Non-pigmented ciliary epithelial cell (primary cell): ENCODE data around the gene KLF2.
"Not testable (repeated sequence)": the region's sequence is repeated elsewhere in the genome, so short reads cannot be mapped to it uniquely, and the experiment has no call there.

Experiments
- DNase-seq: peaks from one replicate; pipeline ENCODE4 v3.0.0-alpha.2; 2010; ENCODE audit warnings: low read depth

KLF2 gene

DNA sequence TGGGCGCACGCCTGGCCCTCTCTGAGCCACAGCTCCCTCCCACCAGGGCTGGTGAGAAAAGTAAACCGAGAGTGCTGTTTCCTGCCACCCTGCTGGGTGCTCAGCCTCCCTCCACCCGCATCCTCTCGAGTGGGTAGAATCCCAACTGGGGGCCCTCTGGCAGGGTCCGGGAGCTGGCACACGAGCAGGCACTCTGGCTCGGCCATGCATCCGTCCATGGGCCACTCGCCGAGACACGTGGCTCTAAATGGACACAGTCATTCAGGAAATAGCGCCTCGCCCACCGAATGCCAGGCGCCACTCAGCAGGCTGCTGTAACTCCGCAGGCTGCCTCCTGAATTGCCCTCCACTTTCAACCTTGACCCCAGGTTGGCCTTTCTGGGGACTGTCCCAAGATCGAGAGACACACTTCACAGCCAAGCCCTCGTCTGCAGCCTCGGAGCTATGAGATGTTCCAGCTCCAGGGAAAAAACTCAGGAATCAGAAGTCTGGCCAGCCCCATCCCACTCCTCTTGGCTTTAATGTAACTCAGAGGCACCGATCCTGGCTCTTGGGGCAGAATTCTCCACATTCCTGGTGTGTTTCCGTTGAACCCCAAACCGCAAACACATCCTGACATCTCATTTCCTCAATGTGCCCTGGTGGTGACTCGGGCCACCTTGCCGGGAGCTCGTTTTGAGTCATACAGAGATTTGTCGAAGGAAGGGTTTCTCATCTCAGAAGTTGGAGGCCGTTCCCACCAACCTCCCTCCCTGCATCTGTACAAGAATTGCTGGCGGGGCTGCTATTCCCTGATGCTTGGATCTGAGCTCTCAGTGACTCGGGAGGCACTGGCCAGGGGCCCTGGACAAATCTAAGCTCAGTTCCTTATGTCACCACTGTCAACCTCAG, 14.1 kb downstream of the KLF2 start:
- DNase-seq = peak; percentile 87

DNA sequence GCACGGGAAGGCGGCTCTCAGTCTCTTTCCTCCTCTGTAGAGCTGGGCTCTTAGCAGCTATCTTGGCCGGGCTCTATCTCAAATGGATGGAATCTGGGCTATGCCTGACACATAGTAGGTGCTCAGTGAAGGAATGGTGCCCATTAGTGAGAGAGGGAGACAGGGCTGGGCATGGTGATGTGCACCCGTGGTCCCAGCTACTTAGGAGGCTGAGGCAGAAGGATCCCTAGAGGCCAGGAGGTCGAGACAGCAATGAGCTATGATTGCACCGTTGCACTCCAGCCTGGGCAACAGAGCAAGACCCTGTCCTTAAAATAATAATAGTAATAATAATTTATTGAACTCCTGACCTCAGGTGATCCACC, 14.7 kb downstream of the KLF2 start:
- no peak for DNase-seq

DNA sequence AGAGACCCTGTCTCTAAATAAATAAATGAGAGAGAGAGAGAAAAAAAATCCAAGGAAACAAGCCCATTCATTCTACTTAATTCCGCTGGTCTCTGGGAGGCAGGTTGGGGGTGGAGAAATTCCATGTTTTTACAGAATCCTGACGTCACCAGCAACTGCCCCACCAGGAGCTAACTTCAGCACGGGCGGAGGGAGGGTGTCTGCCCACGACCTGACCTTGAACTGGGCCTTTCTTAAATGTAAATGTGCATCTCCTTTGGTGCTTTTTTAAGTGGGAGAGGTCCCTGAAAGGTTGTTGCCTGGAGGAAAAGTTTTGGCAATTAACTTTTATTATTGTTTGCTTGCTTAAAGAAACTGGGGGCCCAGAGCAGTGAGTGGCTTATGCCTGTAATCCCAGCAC, 15.5 kb downstream of the KLF2 start:
- DNase-seq = no peak

GRCh38 chr19:16340654-16341053, 16.0 kb downstream of the KLF2 start:
- DNase-seq = no peak

DNA sequence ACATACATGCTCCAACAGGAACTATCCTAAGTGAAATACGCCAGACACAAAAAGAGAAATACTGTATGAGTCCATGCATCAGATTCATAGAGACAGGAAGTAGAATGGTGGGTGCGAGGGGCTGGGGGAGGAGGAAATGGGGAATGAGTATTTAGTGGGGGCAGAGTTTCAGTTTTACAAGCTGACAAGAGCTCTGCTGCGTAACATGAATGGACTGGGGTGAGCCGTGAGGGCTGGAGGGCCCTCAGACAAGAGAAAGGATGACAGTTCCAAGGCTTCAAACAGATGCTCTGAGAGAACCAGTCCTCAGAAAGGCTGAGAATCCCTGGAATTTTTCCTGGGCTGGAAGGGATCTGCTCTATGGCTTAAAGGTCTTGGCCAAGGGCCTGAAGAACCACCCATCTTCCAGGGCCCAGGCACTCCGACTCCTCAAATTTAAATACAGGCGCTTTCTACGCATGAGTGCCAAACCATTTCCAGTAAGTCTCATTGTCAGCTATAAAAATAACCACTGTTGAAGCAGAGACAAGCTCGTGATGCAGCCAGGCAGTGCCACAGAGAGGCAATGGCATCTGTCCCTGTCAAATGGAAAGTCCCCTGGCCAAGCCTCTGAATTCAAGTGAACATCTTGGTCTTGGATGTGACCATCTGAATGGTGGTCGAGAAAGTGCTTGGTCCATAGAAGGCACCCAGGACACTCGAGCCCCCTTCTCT, 17.5 kb downstream of the KLF2 start:
- DNase-seq = no peak

DNA sequence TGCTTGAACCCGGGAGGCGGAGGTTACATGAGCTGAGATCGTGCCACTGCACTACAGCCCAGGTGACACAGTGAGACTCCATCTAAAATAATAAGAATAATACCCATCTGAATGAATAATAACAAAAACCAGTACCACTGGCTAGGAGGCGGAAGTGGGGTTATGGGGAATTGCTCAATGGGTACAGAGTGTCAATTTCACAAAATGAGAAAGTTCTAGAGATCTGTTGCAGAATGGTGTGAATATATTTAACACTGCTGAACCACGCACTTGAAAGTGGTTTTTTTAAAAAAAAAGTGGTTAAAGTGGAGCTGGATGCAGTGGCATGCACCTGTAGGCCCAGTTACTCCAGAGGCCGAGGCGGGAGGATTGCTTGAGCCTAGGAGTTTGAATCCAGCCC, 18.5 kb downstream of the KLF2 start:
- DNase-seq = no peak

DNA sequence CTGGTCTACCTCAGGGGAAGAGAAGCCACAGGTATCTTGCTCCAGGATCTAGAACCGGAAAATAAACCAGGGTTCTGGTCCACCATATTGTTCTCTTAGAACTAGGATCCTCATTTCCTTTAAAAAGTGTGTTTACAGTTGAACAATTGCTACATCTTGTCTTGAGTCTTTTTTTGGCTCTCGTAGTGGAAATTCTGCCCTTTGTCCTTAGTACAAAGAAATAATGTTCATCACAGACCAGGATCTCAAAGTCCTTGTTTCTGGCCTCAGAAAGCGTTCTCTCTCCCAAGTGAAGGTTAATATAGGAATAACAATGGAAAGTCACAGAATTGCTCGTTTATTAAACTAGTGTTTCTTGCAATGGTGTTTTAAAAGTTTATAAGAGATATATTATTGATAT, 20.8 kb downstream of the KLF2 start:
- DNase-seq = no peak

- DNase-seq = not testable (repeated sequence)
Measured at GRCh38 chr19:16347099-16347498, 22.5 kb downstream of the KLF2 start.

DNA sequence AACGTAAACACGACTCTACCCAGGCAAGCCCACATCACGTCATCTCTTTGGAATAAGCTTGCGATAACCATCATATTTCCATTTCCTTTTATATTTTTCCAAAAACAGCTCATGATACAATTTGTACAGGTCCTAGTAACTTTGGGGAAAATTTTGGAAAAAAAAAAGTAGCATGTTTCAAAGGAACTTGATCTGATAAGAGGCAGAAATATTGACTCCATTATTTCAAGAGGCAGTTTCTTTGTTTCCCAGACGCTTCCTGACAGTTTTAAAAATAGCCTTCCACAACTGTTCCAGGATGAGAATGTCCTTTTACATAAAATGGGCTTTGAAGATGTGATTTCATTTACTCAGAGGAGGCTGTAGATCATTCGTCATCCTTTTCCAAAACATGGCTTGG, 23.1 kb downstream of the KLF2 start:
- no peak for DNase-seq

DNA sequence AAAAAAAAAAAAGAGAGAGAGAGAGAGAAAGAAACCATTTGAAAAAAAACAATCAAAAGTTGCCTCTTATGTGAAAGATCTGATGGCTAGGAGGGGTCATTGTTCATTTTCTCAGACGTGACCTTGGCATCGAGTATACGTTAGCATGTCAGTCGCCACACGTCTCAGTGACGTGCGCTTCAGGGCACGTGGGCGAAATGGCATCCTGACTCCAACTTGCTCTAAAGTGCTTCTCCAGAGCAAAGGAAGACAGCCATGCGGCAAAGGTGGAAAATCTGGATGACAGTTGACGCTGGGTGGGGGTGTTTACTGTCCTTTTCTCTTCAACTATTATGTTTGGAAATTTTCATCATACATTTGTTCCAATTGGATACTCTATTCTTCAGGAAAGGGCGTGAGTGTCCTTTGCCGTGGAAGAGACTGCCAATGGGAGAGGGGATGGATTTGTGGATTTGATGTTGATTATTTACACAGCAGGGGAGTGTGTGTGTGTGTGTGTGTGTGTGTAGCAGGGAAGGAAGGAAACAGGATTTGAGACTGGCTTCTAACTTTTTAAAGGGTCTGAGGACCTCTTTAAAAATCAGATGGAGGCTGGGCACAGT, 25.0 kb downstream of the KLF2 start:
- no peak for DNase-seq

DNA sequence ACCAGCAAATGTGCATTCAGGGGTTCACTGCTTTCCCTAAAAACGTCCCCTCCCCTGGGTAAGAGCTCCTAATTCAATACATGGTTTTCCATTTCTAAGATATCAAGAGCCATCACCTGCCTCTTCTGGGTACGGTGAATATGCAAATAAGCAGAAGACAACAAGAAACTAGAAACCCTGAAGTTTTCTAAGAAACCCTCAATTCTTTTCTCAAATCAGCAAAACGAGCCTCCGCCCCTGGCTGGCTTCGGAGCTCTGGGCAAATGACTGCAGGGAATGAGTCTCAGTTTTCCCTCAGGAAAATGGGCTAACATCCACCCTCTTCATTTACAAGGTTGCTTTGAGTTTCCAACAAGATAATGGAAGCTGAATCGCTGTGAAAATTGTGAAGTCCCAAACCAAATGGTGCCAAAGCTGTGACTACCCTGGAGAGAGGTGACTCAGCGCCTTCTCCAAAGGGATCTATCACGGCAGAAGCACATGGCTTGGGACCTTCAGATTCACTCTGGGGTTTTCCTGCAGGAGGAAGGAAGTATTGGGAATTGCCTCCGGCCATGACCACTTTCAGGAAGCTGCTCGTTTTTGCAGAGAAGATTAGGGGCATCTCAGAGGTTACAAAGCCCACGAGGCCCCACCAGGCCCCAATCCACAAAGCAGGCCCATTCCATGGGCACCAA, 26.6 kb downstream of the KLF2 start:
- DNase-seq = no peak

DNA sequence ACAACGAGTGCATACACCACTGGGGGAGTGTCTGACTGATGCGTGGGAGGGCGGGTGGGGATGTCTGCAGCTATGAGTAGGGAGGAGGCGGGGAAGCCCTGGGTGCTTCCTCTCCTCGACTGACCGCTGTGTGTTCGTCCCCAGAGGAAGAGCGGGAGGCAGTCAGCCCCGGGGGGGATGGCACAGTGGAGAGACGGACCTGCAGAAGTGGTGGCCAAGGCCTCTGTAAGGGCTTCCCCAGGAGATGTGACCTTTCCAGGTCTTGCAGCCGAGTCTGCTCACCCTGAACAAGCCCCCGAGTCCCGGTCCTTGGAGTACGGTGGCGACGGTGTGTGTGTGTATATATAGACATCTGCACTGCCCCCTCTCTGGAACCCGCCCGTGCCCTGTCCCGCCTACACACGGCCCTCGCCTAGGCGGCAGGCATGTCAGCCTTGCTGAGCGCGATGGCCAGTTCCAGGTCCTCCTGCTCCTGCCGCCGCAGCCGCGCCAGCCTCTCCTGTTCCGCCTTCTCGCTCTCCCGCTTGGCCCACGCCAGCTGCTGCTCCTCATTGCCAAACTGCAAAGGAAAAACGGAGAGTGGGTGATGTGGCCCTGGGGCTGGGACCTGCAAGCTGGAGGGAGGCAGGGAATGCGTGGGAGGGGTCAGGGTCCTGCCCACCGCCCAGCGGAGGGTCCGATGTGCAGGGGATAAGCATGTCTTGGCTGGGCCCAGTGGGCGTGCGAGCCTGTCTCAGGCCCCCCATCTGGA, 30.8 kb downstream of the KLF2 start:
- DNase-seq = no peak

DNA sequence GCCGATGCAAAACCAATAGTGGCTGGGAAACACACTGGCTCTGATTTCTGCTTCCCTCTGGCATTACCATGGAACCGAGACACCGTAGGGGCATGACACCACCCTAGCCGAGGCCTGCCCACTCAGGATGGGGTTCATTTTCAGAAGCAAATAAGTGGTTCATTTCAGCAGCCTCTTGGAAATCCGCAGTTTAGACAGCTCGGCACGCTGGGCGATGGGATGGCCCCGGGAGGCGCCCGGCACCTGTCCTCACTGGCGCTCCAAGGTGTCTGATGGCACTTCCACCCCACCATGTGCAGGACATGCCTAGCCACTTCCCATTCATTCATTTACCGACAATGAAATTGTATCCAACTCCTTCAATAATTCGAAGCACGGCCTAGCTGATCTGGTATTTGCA, 33.8 kb downstream of the KLF2 start:
- no peak for DNase-seq

DNA sequence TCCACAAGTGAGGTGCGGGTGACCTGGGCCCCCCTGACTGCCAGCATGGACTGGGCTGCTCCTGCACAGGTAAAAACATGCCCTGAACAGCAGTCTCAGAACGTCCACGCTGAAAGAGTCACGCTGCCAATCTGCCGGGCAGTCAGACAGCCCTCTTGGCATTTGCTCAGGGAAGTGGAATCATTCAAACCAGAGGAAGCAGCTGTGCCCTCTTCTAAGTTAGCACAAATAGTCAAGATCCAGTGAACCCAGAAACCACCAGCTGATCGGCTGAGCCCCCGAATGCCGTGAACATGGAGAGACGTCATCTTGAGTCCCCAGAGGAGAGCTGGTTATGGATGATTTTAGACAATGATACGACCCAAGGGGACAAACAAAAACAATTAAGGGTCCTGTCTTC, 34.4 kb downstream of the KLF2 start:
- no peak for DNase-seq

DNA sequence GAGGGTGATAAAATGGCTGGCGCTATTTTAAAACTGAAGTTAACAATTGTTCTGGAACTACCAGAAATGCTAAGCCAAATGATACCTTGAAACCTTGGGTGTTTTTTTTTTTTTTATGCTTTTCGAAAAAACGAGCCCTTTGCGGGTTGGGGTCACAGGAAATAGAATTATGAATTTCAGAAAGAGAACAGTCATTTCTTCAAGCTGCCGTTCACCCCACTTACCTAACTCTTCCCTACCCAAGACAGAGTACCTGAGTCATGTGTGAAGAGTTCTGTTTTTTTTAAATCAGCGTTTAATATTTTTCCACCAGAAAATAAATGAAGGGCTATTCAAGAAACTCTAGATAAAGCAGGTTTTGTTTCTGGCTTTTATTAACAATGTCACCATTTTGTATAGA, 35.3 kb downstream of the KLF2 start:
- no peak for DNase-seq

- no peak for DNase-seq
Measured at GRCh38 chr19:16360738-16361137, 36.1 kb downstream of the KLF2 start.

DNA sequence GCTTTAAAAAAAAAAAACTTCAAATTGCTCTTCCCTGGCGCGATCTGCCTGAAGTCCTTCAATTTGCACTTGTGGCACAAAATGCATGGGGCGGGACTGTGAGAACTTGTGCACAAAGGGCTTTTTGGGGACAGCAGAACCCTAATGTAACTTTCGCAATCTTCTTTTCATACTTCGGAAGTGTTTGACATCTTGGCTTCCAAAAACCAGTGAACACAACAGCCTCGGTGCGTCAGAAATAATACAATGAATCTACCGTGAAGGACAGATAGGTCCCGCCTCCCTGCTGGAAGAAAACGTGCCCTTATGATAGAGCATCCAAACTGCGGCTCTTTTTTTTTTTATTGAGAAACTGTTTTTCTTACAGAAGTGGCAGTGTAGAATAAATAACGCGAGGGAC, 36.6 kb downstream of the KLF2 start:
- DNase-seq = no peak

DNA sequence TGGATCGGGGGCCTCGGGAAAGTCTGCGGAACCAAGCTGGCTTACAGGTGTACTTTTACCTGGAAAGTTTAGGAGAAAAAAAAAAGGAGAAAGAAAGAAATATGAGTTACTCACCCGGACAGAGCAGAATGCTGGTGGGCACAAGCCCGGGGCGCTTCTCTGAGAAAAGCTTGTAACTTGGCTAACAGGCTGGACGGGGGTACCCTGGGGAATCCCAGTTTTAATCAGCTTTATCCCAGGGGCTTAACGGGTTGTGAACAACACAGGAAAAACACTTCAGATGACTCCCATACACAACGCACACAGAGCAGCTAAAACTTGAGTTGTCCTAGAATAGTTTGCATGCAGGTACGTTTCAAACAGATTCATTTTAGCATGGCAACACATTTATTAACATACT, 37.3 kb downstream of the KLF2 start:
- DNase-seq = no peak

DNA sequence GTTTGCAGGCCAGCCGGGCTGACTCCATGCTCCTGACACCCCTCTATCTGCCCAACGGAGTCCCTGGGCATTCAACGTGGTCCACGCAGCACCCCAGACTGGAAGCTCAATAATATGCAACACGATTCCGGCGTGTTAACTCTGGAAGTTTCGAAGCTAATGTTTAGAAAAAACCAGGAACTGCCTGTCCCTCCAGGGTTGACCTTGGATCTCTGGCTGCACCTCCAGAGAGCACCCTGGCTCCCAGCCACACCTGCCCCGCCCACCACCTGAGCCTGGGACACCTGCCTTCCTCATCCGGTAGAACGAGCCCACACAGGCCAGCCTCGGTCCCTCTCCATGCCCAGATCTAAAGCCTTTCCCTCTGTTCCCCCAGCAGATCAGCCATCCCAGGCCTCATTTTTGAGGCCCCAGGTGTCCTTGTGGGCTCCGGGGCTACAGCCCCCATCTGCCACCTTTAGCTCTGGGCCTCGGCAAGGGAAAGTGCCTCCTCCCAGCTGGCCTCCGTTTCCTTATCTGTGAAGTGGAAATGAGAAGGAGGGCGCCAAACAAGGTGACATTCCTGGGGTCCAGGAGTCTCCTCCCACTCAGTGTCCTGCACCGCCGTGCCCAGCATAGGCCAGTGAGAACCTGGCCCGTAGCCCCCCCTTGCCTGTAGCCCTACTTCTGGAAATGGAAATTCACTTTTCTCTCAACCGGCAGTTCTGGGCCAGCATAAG, 38.7 kb downstream of the KLF2 start:
- DNase-seq = no peak

- no peak for DNase-seq
Measured at GRCh38 chr19:16363852-16364230, 39.2 kb downstream of the KLF2 start.

GRCh38 chr19:16364231-16364865, 39.7 kb downstream of the KLF2 start:
- no peak for DNase-seq
